Peyer's patch (tissue), 4 donors: Measurements from ENCODE around the gene CCNJ.
A peak's percentile ranks its signal among the peaks of the same experiment; 100 is the strongest.

ENCODE experiments used
- CTCF ChIP-seq, 6 experiments: fragments of 450-650 bp in 4 of 6; fragments of 200-600 bp in 2 of 6; sonication (generic) in 1 of 6; IDR thresholded peaks; one replicate each; pipeline ENCODE4 v1.5.1; 2017 to 2019; ENCODE audit warnings: antibody characterized with exemption in 6 of 6, mild to moderate bottlenecking in 3 of 6, moderate library complexity in 1 of 6
- POLR2A ChIP-seq, 2 donors: fragments of 450-650 bp; IDR thresholded peaks; one replicate each; pipeline ENCODE4 v1.5.1; 2017; ENCODE audit warnings: antibody characterized with exemption in 2 of 2, mild to moderate bottlenecking in 2 of 2, moderate library complexity in 2 of 2

DNA sequence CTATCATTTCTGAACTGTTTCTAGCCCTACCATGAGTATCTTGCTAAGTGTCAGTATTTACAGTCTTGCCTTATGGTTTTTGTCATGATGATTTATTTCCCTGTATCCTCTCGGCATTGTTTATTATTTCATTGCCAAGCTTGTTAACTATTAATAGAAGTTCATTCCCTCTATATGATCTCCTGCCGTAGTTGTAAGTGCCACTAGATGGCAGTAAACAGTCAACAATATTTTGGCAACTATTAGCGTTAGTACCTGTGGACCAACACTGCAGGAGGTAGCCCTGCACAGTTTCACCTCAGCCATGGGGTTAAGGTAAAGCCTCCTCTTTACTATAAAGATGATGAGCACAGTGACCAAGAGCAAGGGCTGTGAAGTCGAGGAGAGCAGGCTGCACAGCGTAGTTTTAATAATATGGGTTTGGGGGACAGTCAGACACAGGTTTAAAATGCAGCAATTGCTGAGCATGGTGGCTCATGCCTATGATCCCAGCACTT is 26.1 kb upstream of the CCNJ start:
- peak in 5 of 6 experiments; percentile 47 to 95 (median 86) for TF ChIP-seq CTCF (IDR thresholded peaks at IDR 0.05)
- no peak for TF ChIP-seq POLR2A (IDR thresholded peaks at IDR 0.05)
